Stimulated activated naive B cell treated with anti-CD40 and anti-IgM and Interleukin-4, amounts not matched to agents 10 μg/mL and 1 μg/mL and 100 μg/mL, for 72 hours (primary cell): ENCODE results near the gene LIMCH1.

Experiments used
- ATAC-seq, 2 donors: fragments of 150-1000 bp; cut with Tn5 transposase; replicated peaks; 2 replicates each; pipeline ENCODE4 v1.10.0; 2021; ENCODE audit warnings: moderate library complexity in 1 of 2
- DNase-seq: peaks from one replicate; pipeline ENCODE4 v3.0.0; 2021
- H3K27ac Mint-ChIP-seq: one replicate; pipeline ENCODE4 v1.8.0; 2022; ENCODE audit warnings: mild to moderate bottlenecking, mixed read lengths
- H3K27me3 Mint-ChIP-seq, 2 donors: one replicate each; pipeline ENCODE4 v1.8.0; 2022; ENCODE audit warnings: mixed read lengths in 2 of 2
- H3K36me3 Mint-ChIP-seq, 2 donors: one replicate each; pipeline ENCODE4 v1.8.0; 2022; ENCODE audit warnings: mixed read lengths in 2 of 2, mild to moderate bottlenecking in 1 of 2
- H3K4me1 Mint-ChIP-seq, 2 donors: one replicate each; pipeline ENCODE4 v1.8.0; 2022; ENCODE audit warnings: mixed read lengths in 2 of 2, mild to moderate bottlenecking in 1 of 2
- H3K4me3 Mint-ChIP-seq, 2 donors: one replicate each; pipeline ENCODE4 v1.8.0; 2022; ENCODE audit warnings: mild to moderate bottlenecking in 2 of 2, mixed read lengths in 2 of 2, moderate library complexity in 1 of 2
- H3K9me3 Mint-ChIP-seq, 2 donors: one replicate each; pipeline ENCODE4 v1.8.0; 2022; ENCODE audit warnings: mixed read lengths in 2 of 2, mild to moderate bottlenecking in 1 of 2

The LIMCH1 gene

DNA sequence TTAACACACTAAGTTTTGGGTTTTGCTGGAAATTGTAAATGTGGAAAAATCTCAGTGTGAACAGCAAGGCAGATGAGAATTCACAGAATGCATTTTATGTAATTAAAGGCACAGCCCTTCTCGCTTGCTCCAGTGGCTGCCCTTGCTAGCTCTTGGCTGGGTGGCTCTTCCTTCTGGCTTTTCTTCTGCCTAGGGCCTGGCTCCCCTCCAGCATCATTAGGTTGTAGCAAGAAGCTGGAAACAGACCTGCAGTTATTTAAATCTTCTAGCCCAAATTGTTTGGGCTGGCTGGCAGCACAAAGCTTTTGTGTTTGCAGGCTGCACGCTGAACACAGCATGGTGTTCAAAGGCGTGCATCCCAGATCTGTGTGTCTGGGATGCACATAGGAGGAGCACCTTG lies 56.5 kb downstream of the LIMCH1 start:
- H3K36me3 Mint-ChIP-seq, result no peaks in the 10 kb centered on the region
- H3K4me3 Mint-ChIP-seq, result no peak overlapping the region
- H3K4me1 Mint-ChIP-seq, result no peaks in the 10 kb centered on the region
- DNase-seq (no peak), ATAC-seq (no peak)
- no peaks in the 10 kb centered on the region for H3K27me3 Mint-ChIP-seq
- H3K27ac Mint-ChIP-seq, result no peak overlapping the region
- H3K9me3 Mint-ChIP-seq, result no peaks in the 10 kb centered on the region

DNA sequence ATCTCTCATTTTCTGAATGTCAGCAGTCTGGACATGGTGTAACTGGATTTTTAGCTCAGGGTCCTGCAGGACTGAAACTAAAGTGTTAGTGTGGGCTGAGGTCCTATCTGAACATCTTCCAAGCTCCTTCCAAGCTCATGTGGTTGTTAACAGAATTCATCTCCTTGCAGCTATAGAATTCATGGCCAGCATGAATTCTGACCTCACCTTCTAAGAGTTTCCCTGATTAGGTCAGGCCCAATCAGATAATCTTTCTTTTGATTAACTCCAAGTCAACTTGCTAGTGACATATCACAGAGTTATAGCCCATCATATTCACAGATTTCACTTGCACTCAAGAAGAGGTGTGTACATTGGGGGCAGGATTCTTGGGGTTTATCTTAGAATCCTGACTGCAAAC lies 59.5 kb downstream of the LIMCH1 start:
- H3K4me3 Mint-ChIP-seq, result no peak overlapping the region
- DNase-seq (no peak), ATAC-seq (no peak)
- no peak overlapping the region for H3K27ac Mint-ChIP-seq
- no peaks in the 10 kb centered on the region for H3K4me1 Mint-ChIP-seq
- no peaks in the 10 kb centered on the region for H3K9me3 Mint-ChIP-seq
- no peaks in the 10 kb centered on the region for H3K36me3 Mint-ChIP-seq
- peaks cover 0 to 6% of the 10 kb centered on the region in 2 donors for H3K27me3 Mint-ChIP-seq

DNA sequence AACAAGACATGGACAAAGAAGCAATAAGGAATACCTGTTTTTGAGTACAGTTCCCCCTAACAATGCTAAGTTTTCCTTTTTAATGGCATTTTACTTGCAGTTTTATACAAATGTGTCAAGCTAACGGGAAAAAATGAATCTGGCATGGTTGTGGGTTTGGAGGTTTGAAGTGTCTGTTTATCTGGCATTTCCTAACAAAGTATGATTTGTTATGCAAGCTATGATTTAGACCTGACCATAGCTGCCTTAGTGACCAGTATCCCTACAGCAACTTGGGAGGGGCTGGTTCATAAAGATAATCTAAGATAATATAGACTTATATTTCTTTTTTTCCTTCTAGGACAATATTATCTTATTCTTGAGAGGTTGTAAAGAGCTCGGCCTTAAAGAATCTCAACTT lies 60.6 kb downstream of the LIMCH1 start:
- Mint-ChIP-seq H3K4me3 (no peak overlapping the region), H3K36me3 (no peaks in the 10 kb centered on the region), H3K9me3 (no peaks in the 10 kb centered on the region), H3K27ac (no peak overlapping the region), H3K4me1 (no peaks in the 10 kb centered on the region), H3K27me3 (peaks cover 0 to 6% of the 10 kb centered on the region in 2 donors)
- ATAC-seq, result no peak
- no peak for DNase-seq

DNA sequence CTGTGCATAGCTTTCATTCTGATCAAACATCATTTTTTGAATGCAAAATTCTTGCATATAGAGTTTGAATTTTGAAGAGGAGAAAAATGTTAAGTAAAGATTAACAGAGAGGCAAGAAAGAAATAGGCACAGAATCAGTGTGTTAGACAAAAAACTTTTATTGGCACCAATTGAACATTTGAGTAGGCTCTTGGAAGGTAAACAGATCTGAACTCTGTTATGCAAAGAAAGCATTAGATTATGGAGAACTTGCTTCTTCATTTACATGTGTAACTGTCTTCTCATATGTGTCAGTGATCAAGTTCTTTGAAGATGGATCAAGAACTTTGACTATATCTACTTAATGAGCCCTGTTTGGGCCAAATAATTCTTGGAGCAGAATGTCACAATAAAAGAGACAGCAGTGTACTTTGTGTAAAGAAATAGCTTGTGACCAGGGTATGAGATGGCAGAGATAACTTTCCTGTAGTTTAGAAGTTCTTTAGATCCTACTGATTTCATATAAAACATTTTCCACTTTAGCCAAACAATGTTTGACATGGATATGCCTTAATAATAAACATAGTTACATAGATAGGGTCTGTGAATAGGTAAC lies 61.3 kb downstream of the LIMCH1 start:
- Mint-ChIP-seq H3K27me3 (peaks cover 0 to 6% of the 10 kb centered on the region in 2 donors), H3K36me3 (no peaks in the 10 kb centered on the region), H3K4me1 (no peaks in the 10 kb centered on the region), H3K4me3 (no peak overlapping the region), H3K9me3 (no peaks in the 10 kb centered on the region), H3K27ac (no peak overlapping the region)
- DNase-seq (no peak), ATAC-seq (no peak)

DNA sequence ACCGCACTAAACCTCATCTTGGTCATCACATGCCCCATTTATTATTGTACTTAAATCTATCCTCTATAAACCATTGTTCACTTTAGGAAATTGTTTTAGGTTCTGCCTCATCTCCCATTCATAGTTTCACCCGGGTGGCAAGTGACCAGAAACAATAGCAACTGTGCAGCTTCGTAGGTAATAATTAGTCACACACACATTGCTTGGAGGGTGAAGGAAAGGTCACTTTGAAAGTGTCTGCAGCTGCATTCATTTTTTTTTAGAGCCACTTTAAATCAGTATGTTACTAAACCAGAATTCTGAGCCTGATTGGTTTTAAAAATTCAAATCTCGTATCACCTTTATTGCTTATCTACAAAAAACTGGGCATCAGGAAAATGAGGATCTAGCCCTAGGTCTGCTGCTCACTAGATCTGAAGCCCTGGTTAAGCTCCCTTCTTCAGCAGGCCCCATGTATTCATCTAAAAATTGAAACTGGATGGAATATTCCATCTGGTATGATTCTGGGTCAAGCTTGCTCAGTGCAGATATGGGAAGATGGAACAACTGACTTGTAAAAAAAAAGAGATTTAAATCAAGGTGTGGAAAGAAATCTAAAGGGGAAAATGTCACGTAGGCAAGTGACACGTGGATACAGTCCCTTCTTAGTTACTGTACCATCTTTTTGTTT lies 62.4 kb downstream of the LIMCH1 start:
- no peak for ATAC-seq
- Mint-ChIP-seq H3K4me1 (no peaks in the 10 kb centered on the region), H3K27me3 (peaks cover 0 to 6% of the 10 kb centered on the region in 2 donors), H3K27ac (no peak overlapping the region), H3K9me3 (no peaks in the 10 kb centered on the region), H3K4me3 (no peak overlapping the region), H3K36me3 (no peaks in the 10 kb centered on the region)
- no peak for DNase-seq

DNA sequence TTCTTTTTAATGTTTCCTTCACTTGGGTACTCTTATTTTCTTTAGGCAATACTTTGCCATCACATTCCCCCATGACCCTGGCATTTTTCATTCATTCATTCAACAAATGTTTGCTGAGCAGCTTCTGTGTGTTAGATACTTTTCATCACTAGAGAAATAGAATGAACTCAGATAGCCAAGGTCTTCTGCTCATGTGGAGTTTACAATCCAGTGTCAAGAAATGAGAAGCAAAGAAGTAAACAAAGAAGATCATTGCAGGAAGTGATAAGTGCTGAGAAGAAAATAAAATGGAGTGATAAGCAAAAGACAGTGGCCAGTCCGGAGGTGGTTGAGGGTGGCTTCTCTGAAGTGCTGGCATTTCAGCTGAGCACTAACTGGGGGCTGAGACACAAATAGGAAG lies 63.1 kb downstream of the LIMCH1 start:
- ATAC-seq (no peak), DNase-seq (no peak)
- H3K4me1 Mint-ChIP-seq, result no peaks in the 10 kb centered on the region
- H3K27me3 Mint-ChIP-seq, result peaks cover 0 to 6% of the 10 kb centered on the region in 2 donors
- H3K4me3 Mint-ChIP-seq, result no peak overlapping the region
- H3K36me3 Mint-ChIP-seq, result no peaks in the 10 kb centered on the region
- no peak overlapping the region for H3K27ac Mint-ChIP-seq
- no peaks in the 10 kb centered on the region for H3K9me3 Mint-ChIP-seq

DNA sequence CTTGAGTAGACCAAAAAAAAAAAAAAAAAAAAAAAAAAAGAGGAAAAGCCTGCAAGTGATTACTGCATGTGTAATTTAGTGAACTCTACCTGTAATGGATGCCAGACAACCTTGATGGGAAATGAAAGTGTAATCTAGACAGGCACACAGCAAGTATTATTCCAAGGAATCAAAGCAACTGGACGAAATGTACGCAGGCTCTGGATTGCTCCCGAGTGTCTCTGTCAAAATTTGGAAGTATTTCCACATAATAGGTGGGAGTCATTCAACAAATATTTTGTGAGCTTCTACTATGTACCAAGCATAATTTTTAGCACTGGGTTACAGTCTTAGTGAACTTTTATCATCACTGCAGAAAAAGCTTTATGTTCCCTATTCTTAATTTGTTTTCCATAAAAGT lies 64.2 kb downstream of the LIMCH1 start:
- Mint-ChIP-seq H3K4me1 (no peaks in the 10 kb centered on the region), H3K27me3 (peaks cover 0 to 6% of the 10 kb centered on the region in 2 donors), H3K9me3 (no peaks in the 10 kb centered on the region), H3K27ac (no peak overlapping the region), H3K36me3 (no peaks in the 10 kb centered on the region), H3K4me3 (no peak overlapping the region)
- ATAC-seq, result no peak
- DNase-seq, result no peak

DNA sequence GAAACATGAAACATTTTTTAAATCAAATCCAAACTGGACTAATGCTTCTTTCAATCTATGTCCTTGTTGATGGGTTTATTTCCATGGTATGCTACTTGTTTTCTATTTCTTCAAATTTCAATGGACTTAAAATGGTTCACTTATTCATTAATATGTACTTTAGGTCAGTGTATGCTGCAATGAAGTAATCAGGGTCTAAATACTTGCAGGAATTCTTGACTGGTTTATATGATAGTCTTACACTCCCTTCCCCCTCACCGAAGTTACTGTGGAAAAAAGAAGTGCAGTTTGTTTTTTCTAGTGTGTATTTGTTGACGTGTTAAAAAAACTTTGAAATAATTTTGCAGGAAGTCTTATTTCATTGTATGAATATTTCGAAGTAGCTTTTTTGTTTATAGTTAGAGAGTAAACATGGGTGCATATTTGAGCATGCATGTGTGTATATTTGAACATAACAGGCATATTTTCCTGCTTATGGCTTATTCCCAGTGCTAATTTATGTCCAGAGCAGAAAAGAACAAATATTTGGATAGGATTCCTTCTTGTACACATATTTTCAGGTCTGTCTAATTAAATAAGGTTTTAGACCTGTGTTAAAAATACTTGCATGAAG lies 65.0 kb downstream of the LIMCH1 start:
- Mint-ChIP-seq H3K36me3 (no peaks in the 10 kb centered on the region), H3K27ac (no peak overlapping the region), H3K4me1 (no peaks in the 10 kb centered on the region), H3K9me3 (no peaks in the 10 kb centered on the region), H3K4me3 (no peak overlapping the region), H3K27me3 (peaks cover 0 to 6% of the 10 kb centered on the region in 2 donors)
- DNase-seq (no peak), ATAC-seq (no peak)

DNA sequence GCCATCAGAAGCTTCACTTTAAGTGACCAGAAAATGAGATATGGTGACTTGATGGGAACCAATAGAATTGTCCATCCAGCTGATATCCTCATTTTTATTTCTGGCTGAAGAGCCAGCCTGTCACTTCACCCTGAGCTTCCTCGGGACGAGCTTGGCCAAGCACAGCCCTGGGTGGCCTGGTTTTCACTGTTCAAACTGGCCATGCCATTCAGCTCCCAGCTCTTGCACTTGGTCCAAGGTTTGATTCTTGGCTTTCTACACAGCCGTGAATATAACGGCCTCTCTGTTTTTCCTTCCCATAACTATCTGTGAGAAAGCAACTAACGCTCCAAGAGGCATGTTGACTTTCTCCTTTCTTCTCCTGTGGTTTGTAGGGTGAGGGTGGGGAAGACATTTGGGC lies 71.9 kb downstream of the LIMCH1 start:
- Mint-ChIP-seq H3K9me3 (no peaks in the 10 kb centered on the region), H3K27me3 (peaks cover 0 to 4% of the 10 kb centered on the region in 2 donors), H3K4me3 (no peak overlapping the region), H3K27ac (no peak overlapping the region), H3K4me1 (no peaks in the 10 kb centered on the region), H3K36me3 (no peaks in the 10 kb centered on the region)
- ATAC-seq (no peak), DNase-seq (no peak)

DNA sequence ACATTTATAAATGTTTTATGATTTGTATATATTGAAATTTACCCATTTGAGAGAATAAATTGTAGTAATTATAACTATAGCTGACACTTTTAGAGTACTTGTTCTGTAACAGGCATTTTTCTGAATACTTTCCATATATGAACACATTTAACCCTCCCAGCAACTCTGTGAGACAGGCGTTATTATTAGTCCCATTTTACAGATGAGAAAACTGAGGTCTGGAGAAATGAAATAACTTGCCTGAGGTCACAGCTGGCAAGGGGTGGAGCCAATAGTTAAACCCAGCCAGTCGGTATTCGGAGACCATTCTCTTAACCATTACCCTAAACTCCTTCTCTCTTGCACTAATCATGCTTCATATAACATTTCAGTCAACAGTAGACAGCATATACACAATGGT lies 72.5 kb downstream of the LIMCH1 start:
- Mint-ChIP-seq H3K36me3 (no peaks in the 10 kb centered on the region), H3K27ac (no peak overlapping the region), H3K4me1 (no peaks in the 10 kb centered on the region), H3K4me3 (no peak overlapping the region), H3K9me3 (no peaks in the 10 kb centered on the region), H3K27me3 (peaks cover 0 to 4% of the 10 kb centered on the region in 2 donors)
- ATAC-seq (no peak), DNase-seq (no peak)

DNA sequence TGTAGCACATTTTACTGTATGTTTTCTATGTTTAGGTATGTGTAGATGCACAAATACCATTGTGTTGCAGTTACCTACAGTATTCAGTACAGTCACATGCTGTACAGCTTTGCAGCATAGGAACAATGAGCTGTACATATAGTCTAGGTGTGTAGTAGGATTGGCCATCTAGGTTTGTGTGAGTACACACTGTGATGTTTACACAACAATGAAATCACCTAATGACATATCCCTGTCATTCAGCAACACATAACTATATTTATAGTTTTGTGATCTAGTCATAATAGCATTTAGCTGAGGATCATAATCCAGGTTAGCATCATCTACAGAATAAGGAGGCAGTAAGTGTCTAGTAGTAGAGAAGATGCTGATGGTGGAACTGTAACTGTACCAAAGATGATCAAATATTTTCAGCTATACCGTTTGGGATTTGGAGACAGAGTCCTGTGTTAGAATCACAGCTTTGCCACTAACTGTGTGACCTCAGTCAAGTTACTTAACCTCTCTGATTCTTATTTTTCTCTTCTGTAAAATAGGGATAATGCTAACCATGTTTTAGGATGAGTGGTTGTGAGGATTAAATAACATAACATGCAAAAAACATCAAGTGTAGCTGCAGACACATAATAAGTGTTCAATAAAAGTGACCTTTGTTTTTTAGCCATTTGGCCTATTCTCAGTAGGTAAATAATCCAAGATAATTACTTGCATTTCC lies 73.3 kb downstream of the LIMCH1 start:
- H3K4me3 Mint-ChIP-seq, result no peak overlapping the region
- H3K27me3 Mint-ChIP-seq, result peaks cover 0 to 4% of the 10 kb centered on the region in 2 donors
- no peaks in the 10 kb centered on the region for H3K4me1 Mint-ChIP-seq
- H3K36me3 Mint-ChIP-seq, result no peaks in the 10 kb centered on the region
- no peaks in the 10 kb centered on the region for H3K9me3 Mint-ChIP-seq
- DNase-seq (no peak), ATAC-seq (no peak)
- no peak overlapping the region for H3K27ac Mint-ChIP-seq

DNA sequence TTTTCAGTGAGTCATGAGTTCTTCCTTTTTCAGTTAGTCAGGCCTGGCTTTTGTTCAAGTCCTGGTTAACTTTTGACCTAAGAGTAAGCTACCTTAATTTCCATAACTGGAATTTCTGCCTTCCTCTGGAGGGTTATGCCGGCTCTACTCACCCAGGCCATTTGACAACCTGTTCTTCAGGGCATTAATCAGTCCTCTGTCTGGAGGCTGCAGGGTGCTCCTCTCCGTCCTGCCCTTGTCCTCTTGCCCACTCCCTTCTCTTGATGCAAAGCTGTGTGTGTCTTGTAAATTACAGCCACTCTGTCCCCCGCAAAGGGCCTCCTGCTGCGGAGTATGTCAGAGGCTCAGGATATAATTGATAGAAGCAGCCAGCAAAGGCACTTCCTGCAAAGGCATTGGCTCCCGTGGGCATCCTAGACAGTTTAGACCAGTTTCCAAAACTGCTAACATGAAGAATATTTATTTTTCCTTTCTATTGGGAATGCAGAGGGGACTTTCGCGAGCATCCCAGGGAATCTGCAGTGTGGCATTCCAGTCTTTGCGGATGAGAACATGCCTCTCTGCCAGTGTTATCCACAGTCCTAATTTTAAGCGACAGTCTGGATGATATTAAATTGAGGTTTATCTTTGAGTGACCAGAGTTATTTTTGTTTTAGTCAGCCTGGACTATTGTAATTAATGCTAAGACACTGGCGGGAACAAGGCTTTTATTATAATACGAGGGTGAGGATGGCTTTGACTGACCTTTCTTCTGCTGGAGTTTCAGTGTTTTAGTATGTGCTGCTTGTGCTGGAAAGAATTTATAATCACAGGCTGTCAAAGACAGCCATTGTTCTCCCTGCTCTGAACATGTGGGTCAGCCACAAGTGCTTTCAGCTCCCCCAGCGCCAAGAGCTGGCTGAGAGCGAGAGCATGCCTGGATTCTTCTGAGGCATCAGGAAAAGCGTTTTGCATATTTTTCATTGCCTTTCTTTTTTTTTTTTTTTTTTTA lies 74.2 kb downstream of the LIMCH1 start:
- no peak for ATAC-seq
- H3K4me1 Mint-ChIP-seq, result no peaks in the 10 kb centered on the region
- H3K27ac Mint-ChIP-seq, result no peak overlapping the region
- H3K9me3 Mint-ChIP-seq, result no peaks in the 10 kb centered on the region
- no peaks in the 10 kb centered on the region for H3K36me3 Mint-ChIP-seq
- no peak overlapping the region for H3K4me3 Mint-ChIP-seq
- no peak for DNase-seq
- H3K27me3 Mint-ChIP-seq, result peaks cover 0 to 4% of the 10 kb centered on the region in 2 donors

DNA sequence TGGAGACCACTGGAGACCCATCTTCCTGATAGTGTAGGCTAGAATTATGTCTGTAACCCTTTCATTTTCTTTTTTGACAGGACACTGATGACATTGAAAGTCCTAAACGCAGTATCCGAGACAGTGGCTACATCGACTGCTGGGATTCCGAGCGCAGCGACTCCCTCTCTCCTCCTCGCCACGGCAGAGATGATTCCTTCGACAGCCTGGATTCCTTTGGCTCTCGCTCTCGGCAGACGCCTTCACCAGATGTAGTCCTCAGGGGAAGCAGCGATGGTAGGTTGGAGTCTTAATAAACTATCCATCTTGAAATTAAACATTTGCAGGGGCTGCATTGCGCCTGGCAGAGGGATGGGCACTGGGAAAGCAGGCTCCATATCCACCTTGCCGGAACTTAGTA lies 75.4 kb downstream of the LIMCH1 start:
- ATAC-seq (no peak), DNase-seq (no peak)
- H3K9me3 Mint-ChIP-seq, result no peaks in the 10 kb centered on the region
- no peak overlapping the region for H3K4me3 Mint-ChIP-seq
- no peaks in the 10 kb centered on the region for H3K4me1 Mint-ChIP-seq
- peaks cover 0 to 4% of the 10 kb centered on the region in 2 donors for H3K27me3 Mint-ChIP-seq
- no peak overlapping the region for H3K27ac Mint-ChIP-seq
- no peaks in the 10 kb centered on the region for H3K36me3 Mint-ChIP-seq

DNA sequence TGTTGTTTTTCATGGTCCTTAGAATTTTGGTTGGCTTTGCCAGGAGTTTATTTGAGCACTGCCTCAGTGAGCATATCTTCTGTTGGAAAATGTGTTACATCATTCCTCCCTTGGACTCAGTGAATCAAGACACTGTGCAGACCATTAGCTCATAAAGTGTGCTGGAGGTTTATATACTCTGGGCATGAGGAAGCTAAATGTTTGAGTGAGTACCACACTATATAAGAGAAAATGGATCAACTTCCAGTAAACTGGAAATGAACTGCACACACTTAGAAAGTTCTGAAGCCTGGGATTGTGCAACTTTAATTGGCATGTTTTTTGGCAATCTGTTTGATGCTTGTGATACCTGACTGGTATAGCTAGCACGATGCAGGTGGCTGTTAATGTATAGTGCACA lies 75.9 kb downstream of the LIMCH1 start:
- ATAC-seq, result no peak
- no peak overlapping the region for H3K4me3 Mint-ChIP-seq
- DNase-seq, result no peak
- H3K9me3 Mint-ChIP-seq, result no peaks in the 10 kb centered on the region
- no peaks in the 10 kb centered on the region for H3K4me1 Mint-ChIP-seq
- no peak overlapping the region for H3K27ac Mint-ChIP-seq
- no peaks in the 10 kb centered on the region for H3K36me3 Mint-ChIP-seq
- H3K27me3 Mint-ChIP-seq, result peaks cover 0 to 4% of the 10 kb centered on the region in 2 donors
